CD4-positive, alpha-beta T cell (primary cell): Measurements from ENCODE around the gene SLC22A3. TPM values are rescaled to one million over a fixed set of nuclear protein-coding genes. Genes with fewer than 3 reads are reported as not detected.

Experiments
- ATAC-seq: fragments of 200-7000 bp; cut with Tn5 transposase; one replicate; pipeline ENCODE4 v1.10.0; 2022; ENCODE audit warnings: mild to moderate bottlenecking; ENCODE audit not compliant: poor library complexity
- CTCF ChIA-PET: fragments of 350-600 bp; sonication (Branson Sonifier 250); formaldehyde crosslinking; loops from one replicate; lab custom pipeline; 2021; ENCODE audit warnings: antibody characterized with exemption, inconsistent platforms; lab: Charles Lee
- POLR2A ChIA-PET: fragments of 350-600 bp; sonication (Branson Sonifier 250); formaldehyde crosslinking; loops from one replicate; lab custom pipeline; 2021; ENCODE audit warnings: antibody characterized with exemption, inconsistent platforms; lab: Charles Lee
- DNase-seq, 14 experiments: peaks; one replicate each; pipeline ENCODE4 v3.0.0-alpha.2; 2013 to 2020; ENCODE audit warnings: mixed read lengths in 2 of 14
- H3K27ac ChIP-seq, 2 donors: one replicate each; pipeline versions ENCODE4 v1.5.1 to v1.7.0; 2013; ENCODE audit warnings: low read length in 2 of 2, low read depth in 1 of 2, mild to moderate bottlenecking in 1 of 2
- H3K27me3 ChIP-seq, 2 experiments: 1 replicate in 1 of 2; 2 replicates in 1 of 2; pipeline versions ENCODE4 v1.6.1 to v1.7.0; 2013; ENCODE audit warnings: low read length in 2 of 2, control low read depth in 1 of 2, mild to moderate bottlenecking in 1 of 2, moderate library complexity in 1 of 2; ENCODE audit not compliant: insufficient read depth in 2 of 2, control insufficient read depth in 1 of 2
- H3K36me3 ChIP-seq: one replicate; pipeline ENCODE4 v1.6.1; 2013; ENCODE audit warnings: low read length, control low read depth; ENCODE audit not compliant: insufficient read depth
- H3K4me1 ChIP-seq: one replicate; pipeline ENCODE4 v1.6.1; 2013; ENCODE audit warnings: low read length, control low read depth; ENCODE audit not compliant: insufficient read depth
- H3K4me3 ChIP-seq: one replicate; pipeline ENCODE4 v1.5.1; 2013; ENCODE audit warnings: mild to moderate bottlenecking, low read length, moderate library complexity
- H3K9me3 ChIP-seq, 2 experiments: 1 replicate in 1 of 2; 2 replicates in 1 of 2; pipeline versions ENCODE4 v1.6.1 to v1.7.0; 2013; ENCODE audit warnings: low read length in 2 of 2, mild to moderate bottlenecking in 2 of 2, control low read depth in 1 of 2, moderate library complexity in 1 of 2; ENCODE audit not compliant: control insufficient read depth in 1 of 2, insufficient read depth in 1 of 2
- H3K27ac Mint-ChIP-seq: one replicate; pipeline ENCODE4 v1.8.0; 2020; ENCODE audit warnings: mixed read lengths
- H3K27me3 Mint-ChIP-seq: one replicate; pipeline ENCODE4 v1.8.0; 2021; ENCODE audit warnings: mixed read lengths
- H3K36me3 Mint-ChIP-seq: one replicate; pipeline ENCODE4 v1.8.0; 2021; ENCODE audit warnings: low read depth, mixed read lengths
- H3K4me1 Mint-ChIP-seq: one replicate; pipeline ENCODE4 v1.8.0; 2021; ENCODE audit warnings: low read depth, mixed read lengths
- H3K4me3 Mint-ChIP-seq: one replicate; pipeline ENCODE4 v1.8.0; 2020; ENCODE audit warnings: mild to moderate bottlenecking, mixed read lengths
- H3K9me3 Mint-ChIP-seq: one replicate; pipeline ENCODE4 v1.8.0; 2020; ENCODE audit warnings: mixed read lengths
- intact Hi-C, 2 experiments: fragments of 100-400 bp; cut with DNase I in 1 of 2; cut with micrococcal nuclease in 1 of 2; formaldehyde crosslinking; loops; one replicate each; pipeline versions ENCODE4 v1.15.1 to v1.9.0; 2023 to 2025; cut with DNase I, micrococcal nuclease
- total RNA-seq, 174 experiments: library from RNA in 2 of 174; stranded (reverse) in 2 of 174; gene quantifications; one replicate each; pipeline ENCODE4 v1.2.3 and lab custom pipeline; 2021 to 2026
- TF ChIP-seq, protein P1 (sequence below): fragments of 200-600 bp; IDR thresholded peaks from one replicate; pipeline ENCODE4 v1.8.0; 2022; ENCODE audit warnings: antibody characterized with exemption, mild to moderate bottlenecking

Gene SLC22A3
- total RNA-seq, 2 experiments from 2014 or later = not detected

DNA sequence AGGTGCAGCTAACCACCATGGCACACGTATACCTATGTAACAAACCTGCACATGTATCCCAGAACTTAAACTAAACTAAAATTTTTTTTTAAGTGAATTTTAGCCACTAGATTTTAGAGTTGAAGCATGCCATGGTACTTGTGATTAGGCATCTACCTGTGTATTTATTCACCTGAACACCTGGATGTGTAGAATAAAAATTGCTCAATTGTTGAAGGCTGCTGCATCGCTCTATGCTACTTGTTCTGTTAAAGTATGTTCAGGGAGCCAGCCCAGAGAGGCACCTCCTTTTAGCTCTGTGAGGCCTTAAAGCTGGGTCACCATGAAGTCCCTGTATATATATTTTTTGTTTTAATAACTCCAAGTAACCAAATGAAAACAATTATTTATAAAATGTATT, 28.3 kb downstream of the SLC22A3 start:
- POLR2A ChIA-PET = no interaction called here
- H3K4me3 Mint-ChIP-seq = no peak overlapping the region
- H3K27me3 ChIP-seq = peaks cover 0 to 6% of the 10 kb centered on the region in 2 experiments
- no peaks in the 10 kb centered on the region for H3K36me3 Mint-ChIP-seq
- TF ChIP-seq, protein P1, sequence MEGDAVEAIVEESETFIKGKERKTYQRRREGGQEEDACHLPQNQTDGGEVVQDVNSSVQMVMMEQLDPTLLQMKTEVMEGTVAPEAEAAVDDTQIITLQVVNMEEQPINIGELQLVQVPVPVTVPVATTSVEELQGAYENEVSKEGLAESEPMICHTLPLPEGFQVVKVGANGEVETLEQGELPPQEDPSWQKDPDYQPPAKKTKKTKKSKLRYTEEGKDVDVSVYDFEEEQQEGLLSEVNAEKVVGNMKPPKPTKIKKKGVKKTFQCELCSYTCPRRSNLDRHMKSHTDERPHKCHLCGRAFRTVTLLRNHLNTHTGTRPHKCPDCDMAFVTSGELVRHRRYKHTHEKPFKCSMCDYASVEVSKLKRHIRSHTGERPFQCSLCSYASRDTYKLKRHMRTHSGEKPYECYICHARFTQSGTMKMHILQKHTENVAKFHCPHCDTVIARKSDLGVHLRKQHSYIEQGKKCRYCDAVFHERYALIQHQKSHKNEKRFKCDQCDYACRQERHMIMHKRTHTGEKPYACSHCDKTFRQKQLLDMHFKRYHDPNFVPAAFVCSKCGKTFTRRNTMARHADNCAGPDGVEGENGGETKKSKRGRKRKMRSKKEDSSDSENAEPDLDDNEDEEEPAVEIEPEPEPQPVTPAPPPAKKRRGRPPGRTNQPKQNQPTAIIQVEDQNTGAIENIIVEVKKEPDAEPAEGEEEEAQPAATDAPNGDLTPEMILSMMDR = no peak
- H3K27ac ChIP-seq = no peak overlapping the region
- ATAC-seq (no peak), DNase-seq (no peak)
- peaks cover 0 to 5% of the 10 kb centered on the region in 2 experiments for H3K9me3 ChIP-seq
- no peaks in the 10 kb centered on the region for H3K9me3 Mint-ChIP-seq
- H3K36me3 ChIP-seq = no peaks in the 10 kb centered on the region
- peaks cover 23% of the 10 kb centered on the region for H3K27me3 Mint-ChIP-seq
- intact Hi-C loops = no loop called here
- H3K4me3 ChIP-seq = no peak overlapping the region
- no peaks in the 10 kb centered on the region for H3K4me1 Mint-ChIP-seq
- H3K27ac Mint-ChIP-seq = no peak overlapping the region
- CTCF ChIA-PET = no interaction called here
- no peaks in the 10 kb centered on the region for H3K4me1 ChIP-seq

DNA sequence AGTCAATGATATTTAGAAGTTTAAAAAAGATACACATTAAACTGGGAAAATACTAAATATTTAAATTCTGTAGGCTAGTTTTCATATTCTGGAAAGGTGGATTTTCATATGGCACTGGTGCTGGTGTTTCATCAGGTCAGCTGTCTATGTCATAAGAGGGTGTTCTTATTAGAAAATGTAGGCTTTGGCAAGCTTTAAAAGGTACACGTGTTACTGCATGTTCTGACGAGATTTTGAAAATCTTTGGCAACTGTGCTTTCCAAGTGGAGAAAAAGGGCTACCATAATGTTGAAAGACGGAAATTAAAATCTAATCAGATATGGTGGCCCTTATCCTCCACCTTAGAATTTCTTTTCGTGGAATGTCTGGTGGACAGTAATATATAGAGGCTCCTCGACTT, 30.0 kb downstream of the SLC22A3 start:
- Mint-ChIP-seq H3K4me1 (no peaks in the 10 kb centered on the region), H3K27ac (no peak overlapping the region), H3K4me3 (no peak overlapping the region), H3K27me3 (peaks cover 18% of the 10 kb centered on the region), H3K9me3 (peaks cover 6% of the 10 kb centered on the region), H3K36me3 (no peaks in the 10 kb centered on the region)
- intact Hi-C loops = no loop called here
- ChIA-PET POLR2A (no interaction called here), CTCF (no interaction called here)
- no peak overlapping the region for H3K4me3 ChIP-seq
- no peaks in the 10 kb centered on the region for H3K4me1 ChIP-seq
- H3K9me3 ChIP-seq = peaks cover 5 to 10% of the 10 kb centered on the region in 2 experiments
- DNase-seq (no peak), ATAC-seq (no peak)
- no peaks in the 10 kb centered on the region for H3K36me3 ChIP-seq
- no peak overlapping the region for H3K27ac ChIP-seq
- TF ChIP-seq, protein P1 = no peak
- peaks cover 0 to 6% of the 10 kb centered on the region in 2 experiments for H3K27me3 ChIP-seq

DNA sequence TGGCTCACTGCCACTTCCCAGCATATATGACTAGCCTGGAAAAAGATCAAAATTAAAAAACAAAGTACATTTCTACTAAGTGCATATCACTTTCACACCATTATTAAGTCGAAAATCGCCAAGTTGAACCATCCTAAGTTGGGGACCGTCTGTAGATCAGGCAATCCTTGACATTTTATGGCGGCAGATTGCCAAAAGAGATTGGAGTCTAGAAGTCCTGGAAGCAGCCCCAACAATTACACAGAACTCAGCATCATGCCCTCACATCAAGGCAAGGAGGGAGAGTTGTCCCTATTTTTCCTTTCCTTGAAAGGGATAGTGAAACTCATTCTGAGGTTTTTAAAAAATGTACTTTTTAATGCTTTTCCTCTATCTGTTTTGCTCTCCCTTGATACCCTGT, 30.7 kb downstream of the SLC22A3 start:
- no peak overlapping the region for H3K4me3 Mint-ChIP-seq
- H3K27me3 Mint-ChIP-seq = peaks cover 15% of the 10 kb centered on the region
- ATAC-seq (no peak), DNase-seq (no peak)
- ChIA-PET CTCF (no interaction called here), POLR2A (no interaction called here)
- Histone ChIP-seq H3K36me3 (no peaks in the 10 kb centered on the region), H3K9me3 (peaks cover 5 to 11% of the 10 kb centered on the region in 2 experiments), H3K4me1 (no peaks in the 10 kb centered on the region), H3K27me3 (peaks cover 0 to 6% of the 10 kb centered on the region in 2 experiments), H3K4me3 (no peak overlapping the region), H3K27ac (no peak overlapping the region)
- no peaks in the 10 kb centered on the region for H3K36me3 Mint-ChIP-seq
- no peaks in the 10 kb centered on the region for H3K4me1 Mint-ChIP-seq
- TF ChIP-seq, protein P1 = no peak
- H3K9me3 Mint-ChIP-seq = peaks cover 7% of the 10 kb centered on the region
- H3K27ac Mint-ChIP-seq = no peak overlapping the region
- intact Hi-C loops = no loop called here
